Sciatic nerve (tissue), 2 donors: ENCODE data around the gene GDPD4. TPM values are rescaled to one million over a fixed set of nuclear protein-coding genes. Genes with fewer than 3 reads are reported as not detected.

Experiments used
- ATAC-seq: fragments of 200-7000 bp; cut with Tn5 transposase; one replicate; pipeline ENCODE4 v1.9.1; 2020; ENCODE audit warnings: mild to moderate bottlenecking, moderate library complexity
- DNase-seq: peaks from one replicate; pipeline ENCODE4 v3.0.0-alpha.2; 2020; ENCODE audit warnings: low spot score
- intact Hi-C: fragments of 100-400 bp; cut with DNase I; formaldehyde crosslinking; loops from one replicate; pipeline ENCODE4 v1.14.2; 2022
- total RNA-seq: library from RNA; stranded (reverse); fragmentation: NEBNext Ultra II Directional; extraction: Animal tissue kit (Norgen Biotek cat#: 25700); gene quantifications from one replicate; pipeline ENCODE4 v1.2.1, GENCODE V29; 2021
- donor health status: DM: no; HTN: no; CAD: no.
- donor health status: DM: no; HTN: no; CAD: no.

GDPD4 gene
- total RNA-seq, 1 donor from 2014 or later = not detected

- DNase-seq (peak; percentile 42), ATAC-seq (no peak)
- intact Hi-C loops = loop anchor here (5.0 kb wide), 1 partner anchor 381 kb away; no protein-coding TSS in a partner anchor
These were observed 103.0 kb downstream of the GDPD4 start for GRCh38 chr11:77198440-77198849.

GRCh38 chr11:77197626-77198320 is 103.7 kb downstream of the GDPD4 start:
- intact Hi-C loops = loop anchor here (5.0 kb wide), 1 partner anchor 380 kb away; no protein-coding TSS in a partner anchor
- ATAC-seq = no peak
- no peak for DNase-seq

- ATAC-seq (no peak), DNase-seq (no peak)
- intact Hi-C loops = loop anchor here (5.0 kb wide), 1 partner anchor 380 kb away; no protein-coding TSS in a partner anchor
These were observed 104.5 kb downstream of the GDPD4 start for GRCh38 chr11:77196961-77197360.

GRCh38 chr11:77195071-77195755 is 106.3 kb downstream of the GDPD4 start:
- DNase-seq (no peak), ATAC-seq (no peak)
- intact Hi-C loops = loop anchor here (5.0 kb wide), 1 partner anchor 378 kb away; no protein-coding TSS in a partner anchor

GRCh38 chr11:77193911-77194830 is 107.3 kb downstream of the GDPD4 start:
- no peak for ATAC-seq
- no peak for DNase-seq
- intact Hi-C loops = no loop called here

GRCh38 chr11:77193167-77193566 is 108.3 kb downstream of the GDPD4 start:
- DNase-seq (no peak), ATAC-seq (no peak)
- intact Hi-C loops = no loop called here

GRCh38 chr11:77191823-77192495 is 109.5 kb downstream of the GDPD4 start:
- DNase-seq (no peak), ATAC-seq (no peak)
- intact Hi-C loops = no loop called here

GRCh38 chr11:77191429-77191822 is 110.1 kb downstream of the GDPD4 start:
- ATAC-seq = no peak

GRCh38 chr11:77190331-77191075 is 111.0 kb downstream of the GDPD4 start:
- intact Hi-C loops = no loop called here
- ATAC-seq (no peak), DNase-seq (no peak)

More at GRCh38 chr11:77191429-77191822, 110.1 kb downstream of the GDPD4 start:
- no peak for DNase-seq
- intact Hi-C loops = no loop called here

GRCh38 chr11:77189588-77190210 is 111.8 kb downstream of the GDPD4 start:
- intact Hi-C loops = loop anchor here (5.0 to 10.0 kb wide), 2 partner anchors 62 to 355 kb away; partner anchors contain the start of gene MYO7A
- ATAC-seq = peak; percentile 19

GRCh38 chr11:77188633-77189491 is 112.6 kb downstream of the GDPD4 start:
- intact Hi-C loops = loop anchor here (5.0 to 10.0 kb wide), 2 partner anchors 62 to 356 kb away; partner anchors contain the start of gene MYO7A
- DNase-seq = no peak

More at GRCh38 chr11:77189588-77190210, 111.8 kb downstream of the GDPD4 start:
- no peak for DNase-seq

GRCh38 chr11:77187776-77188632 is 113.5 kb downstream of the GDPD4 start:
- DNase-seq = peak; percentile 92
- ATAC-seq = peak; percentile 90
- intact Hi-C loops = loop anchor here (5.0 to 10.0 kb wide), 2 partner anchors 61 to 357 kb away; partner anchors contain the start of gene MYO7A

More at GRCh38 chr11:77188633-77189491, 112.6 kb downstream of the GDPD4 start:
- peak; percentile 18 for ATAC-seq

GRCh38 chr11:77187111-77187750 is 114.3 kb downstream of the GDPD4 start:
- DNase-seq = no peak

GRCh38 chr11:77186302-77186701 is 115.2 kb downstream of the GDPD4 start:
- intact Hi-C loops = loop anchor here (5.0 to 10.0 kb wide), 2 partner anchors 59 to 358 kb away; partner anchors contain the start of gene MYO7A
- no peak for ATAC-seq
- no peak for DNase-seq

More at GRCh38 chr11:77187111-77187750, 114.3 kb downstream of the GDPD4 start:
- intact Hi-C loops = loop anchor here (5.0 to 10.0 kb wide), 2 partner anchors 60 to 358 kb away; partner anchors contain the start of gene MYO7A
- no peak for ATAC-seq
